PFSK-1 (cell line): ENCODE results near the gene SNAPC1.

Experiments used
- POLR2AphosphoS5 ChIP-seq: IDR thresholded peaks from 2 replicates; pipeline ENCODE4 v1.6.1; 2012; ENCODE audit warnings: low read depth, mild to moderate bottlenecking, control low read depth, low read length, moderate library complexity
- REST ChIP-seq, 2 experiments: IDR thresholded peaks; 2 replicates each; pipeline versions ENCODE4 v1.6.1 to v1.8.0; 2011 to 2012; ENCODE audit warnings: low read depth in 2 of 2, low read length in 2 of 2, control low read depth in 1 of 2, inconsistent platforms in 1 of 2, mild to moderate bottlenecking in 1 of 2, moderate library complexity in 1 of 2; ENCODE audit not compliant: insufficient read depth in 1 of 2
- SIN3A ChIP-seq: IDR thresholded peaks from 2 replicates; pipeline ENCODE4 v1.6.1; 2012; ENCODE audit warnings: mild to moderate bottlenecking, low read length, moderate library complexity, borderline replicate concordance; ENCODE audit not compliant: insufficient read depth
- TAF1 ChIP-seq: IDR thresholded peaks from 2 replicates; pipeline ENCODE4 v1.6.1; 2012; ENCODE audit warnings: low read length, control low read depth, borderline replicate concordance; ENCODE audit not compliant: insufficient read depth

- no peak for TF ChIP-seq TAF1
- 0 out of 2 replicates have a peak, but pooled peaks have one; percentile 57 for TF ChIP-seq SIN3A
- TF ChIP-seq POLR2AphosphoS5: peak; percentile 76
- no peak for TF ChIP-seq REST (IDR thresholded peaks at IDR 0.05; ENCODE audit: insufficient read depth in 1 of 2, low read depth in 2 of 2, low read length in 2 of 2)
These were observed at the start of gene SNAPC1 for GRCh38 chr14:61761959-61762786.
